Transverse colon (tissue), 4 donors: ENCODE data around the gene GABRB1.

Experiments used
- EP300 ChIP-seq: sonication (generic); formaldehyde crosslinking; IDR thresholded peaks from one replicate; pipeline ENCODE4 v1.6.1; 2017; ENCODE audit warnings: antibody characterized with exemption, low read depth
- POLR2A ChIP-seq: fragments of 450-650 bp; IDR thresholded peaks from one replicate; pipeline ENCODE4 v1.6.1; 2016; ENCODE audit warnings: antibody characterized with exemption, mild to moderate bottlenecking, moderate library complexity
- POLR2AphosphoS5 ChIP-seq, 3 donors: sonication (generic); formaldehyde crosslinking; IDR thresholded peaks; one replicate each; pipeline ENCODE4 v1.6.1; 2016; ENCODE audit warnings: antibody characterized with exemption in 3 of 3
- TF ChIP-seq, protein P1 (sequence below), 5 experiments: fragments of 200-600 bp in 3 of 5; fragments of 450-650 bp in 2 of 5; sonication (generic) in 3 of 5; IDR thresholded peaks; 1 replicate in 2 of 5; 2 replicates in 3 of 5; pipeline ENCODE4 v1.5.1; 2016 to 2017; ENCODE audit warnings: antibody characterized with exemption in 5 of 5, inconsistent platforms in 3 of 5, mild to moderate bottlenecking in 2 of 5, moderate library complexity in 1 of 5

DNA sequence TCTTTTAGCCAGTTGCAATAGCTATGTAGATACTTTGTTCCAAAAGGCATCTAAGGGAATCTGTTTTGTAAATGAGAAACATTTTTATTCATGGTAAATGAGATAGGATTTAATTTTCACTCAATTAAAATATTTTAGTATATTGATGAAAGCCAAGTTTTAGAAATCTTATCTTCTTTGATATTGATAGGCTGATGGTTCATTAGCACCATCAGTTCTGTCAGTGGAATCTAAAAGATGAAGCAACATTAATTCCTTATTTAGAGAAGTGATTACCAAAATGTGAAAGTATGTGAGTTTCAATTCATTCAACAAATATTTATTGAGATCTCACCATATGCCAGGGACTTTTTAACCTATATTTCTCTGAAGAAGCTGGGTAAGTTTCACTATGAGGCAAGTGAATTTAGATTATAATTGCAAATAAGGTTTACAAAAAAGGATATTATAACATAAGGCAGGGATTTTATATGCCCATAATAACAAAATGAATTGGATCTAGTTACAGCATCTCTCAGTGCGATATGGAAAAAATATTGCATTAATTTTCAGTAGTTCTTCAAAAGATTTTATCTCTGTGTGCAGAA lies 79.3 kb downstream of the GABRB1 start:
- TF ChIP-seq POLR2A (no peak), POLR2AphosphoS5 (IDR thresholded peaks at IDR 0.05) (no peak), EP300 (no peak)
- TF ChIP-seq, protein P1, sequence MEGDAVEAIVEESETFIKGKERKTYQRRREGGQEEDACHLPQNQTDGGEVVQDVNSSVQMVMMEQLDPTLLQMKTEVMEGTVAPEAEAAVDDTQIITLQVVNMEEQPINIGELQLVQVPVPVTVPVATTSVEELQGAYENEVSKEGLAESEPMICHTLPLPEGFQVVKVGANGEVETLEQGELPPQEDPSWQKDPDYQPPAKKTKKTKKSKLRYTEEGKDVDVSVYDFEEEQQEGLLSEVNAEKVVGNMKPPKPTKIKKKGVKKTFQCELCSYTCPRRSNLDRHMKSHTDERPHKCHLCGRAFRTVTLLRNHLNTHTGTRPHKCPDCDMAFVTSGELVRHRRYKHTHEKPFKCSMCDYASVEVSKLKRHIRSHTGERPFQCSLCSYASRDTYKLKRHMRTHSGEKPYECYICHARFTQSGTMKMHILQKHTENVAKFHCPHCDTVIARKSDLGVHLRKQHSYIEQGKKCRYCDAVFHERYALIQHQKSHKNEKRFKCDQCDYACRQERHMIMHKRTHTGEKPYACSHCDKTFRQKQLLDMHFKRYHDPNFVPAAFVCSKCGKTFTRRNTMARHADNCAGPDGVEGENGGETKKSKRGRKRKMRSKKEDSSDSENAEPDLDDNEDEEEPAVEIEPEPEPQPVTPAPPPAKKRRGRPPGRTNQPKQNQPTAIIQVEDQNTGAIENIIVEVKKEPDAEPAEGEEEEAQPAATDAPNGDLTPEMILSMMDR (IDR thresholded peaks at IDR 0.05): no peak
